HL-60 (cell line): ENCODE results near the gene VSTM2B.

Source experiments
- DNase-seq, 2 experiments: peaks; one replicate each; pipeline ENCODE4 v3.0.0-alpha.2; 2010 to 2020; ENCODE audit warnings: low read depth in 1 of 2, low spot score in 1 of 2
- H3K27ac ChIP-seq: fragments of 250-450 bp; sonication (Bioruptor Pico); replicated peaks from 2 replicates; pipeline ENCODE4 v1.5.1; 2020; ENCODE audit warnings: mild to moderate bottlenecking, moderate library complexity
- H3K27me3 ChIP-seq: fragments of 250-450 bp; sonication (Bioruptor Pico); 2 replicates; pipeline ENCODE4 v1.5.1; 2021; ENCODE audit warnings: mild to moderate bottlenecking, moderate library complexity; ENCODE audit not compliant: insufficient read depth, poor library complexity, severe bottlenecking
- H3K4me3 ChIP-seq: replicated peaks from 2 replicates; pipeline ENCODE4 v1.5.1; 2011; ENCODE audit warnings: mild to moderate bottlenecking, control low read depth, low read length; ENCODE audit not compliant: insufficient read depth
- GABPA ChIP-seq: IDR thresholded peaks from 2 replicates; pipeline ENCODE4 v1.6.1; 2012; ENCODE audit warnings: low read depth
- POLR2AphosphoS5 ChIP-seq: IDR thresholded peaks from 2 replicates; pipeline ENCODE4 v1.6.1; 2012; ENCODE audit warnings: low read depth
- SPI1 ChIP-seq: IDR thresholded peaks from 2 replicates; pipeline ENCODE4 v1.6.1; 2012; ENCODE audit warnings: low read depth, mild to moderate bottlenecking, borderline replicate concordance
- TF ChIP-seq, protein P1 (sequence below): IDR thresholded peaks from 2 replicates; pipeline ENCODE4 v1.6.1; 2012; ENCODE audit warnings: low read depth; ENCODE audit not compliant: insufficient replicate concordance
- TF ChIP-seq, protein P2 (sequence below): IDR thresholded peaks from one replicate; pipeline ENCODE4 v1.5.1; 2011; ENCODE audit warnings: low read length, control low read depth, inconsistent platforms; ENCODE audit not compliant: insufficient read depth

The VSTM2B gene

DNA sequence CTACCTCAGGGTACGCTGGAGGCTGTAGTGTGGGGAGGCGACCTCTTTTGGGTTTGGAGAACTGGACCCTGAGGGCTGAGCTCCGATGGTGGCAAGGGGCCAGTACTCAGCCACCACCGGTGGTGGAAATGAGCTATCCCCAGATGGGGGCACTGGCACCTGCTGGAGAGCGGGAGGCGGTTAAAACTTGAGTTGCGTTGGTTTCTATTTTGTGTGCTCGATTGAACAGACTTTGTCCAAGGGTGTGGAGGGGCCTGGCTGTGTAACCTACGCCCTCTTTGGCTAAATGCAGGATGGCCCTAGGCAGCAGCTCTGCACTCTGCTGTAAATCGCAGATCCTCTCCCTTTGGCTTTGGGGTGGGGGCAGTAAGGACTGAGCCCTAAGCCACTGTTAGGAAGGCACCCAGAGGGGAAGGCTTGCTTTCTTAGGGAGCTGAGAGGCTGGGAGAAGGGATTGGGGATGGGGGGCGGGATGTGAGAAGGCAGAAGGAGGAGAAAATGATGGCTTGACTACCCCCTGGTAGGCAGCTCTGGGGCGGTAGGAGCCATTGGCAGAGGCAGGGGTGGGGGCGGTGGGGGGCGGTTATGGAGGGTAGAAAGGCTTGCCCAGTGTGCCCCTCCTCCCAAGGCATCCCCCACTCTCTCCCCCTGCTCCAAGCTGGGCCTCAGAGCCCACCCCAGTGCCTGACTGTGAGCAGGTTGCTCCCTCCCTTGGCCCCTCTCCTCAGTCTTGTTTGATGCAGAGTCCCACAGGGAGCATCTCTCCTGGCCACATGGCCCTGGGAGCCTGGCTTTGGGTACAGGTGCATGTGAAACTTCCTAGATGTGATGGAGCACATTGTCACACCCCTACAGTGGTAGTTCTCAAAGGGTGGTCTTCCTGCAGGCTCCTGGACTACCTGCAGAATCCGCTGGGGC lies 5.0 kb downstream of the VSTM2B start:
- TF ChIP-seq SPI1 (no peak), GABPA (no peak), POLR2AphosphoS5 (no peak)
- TF ChIP-seq, protein P1, sequence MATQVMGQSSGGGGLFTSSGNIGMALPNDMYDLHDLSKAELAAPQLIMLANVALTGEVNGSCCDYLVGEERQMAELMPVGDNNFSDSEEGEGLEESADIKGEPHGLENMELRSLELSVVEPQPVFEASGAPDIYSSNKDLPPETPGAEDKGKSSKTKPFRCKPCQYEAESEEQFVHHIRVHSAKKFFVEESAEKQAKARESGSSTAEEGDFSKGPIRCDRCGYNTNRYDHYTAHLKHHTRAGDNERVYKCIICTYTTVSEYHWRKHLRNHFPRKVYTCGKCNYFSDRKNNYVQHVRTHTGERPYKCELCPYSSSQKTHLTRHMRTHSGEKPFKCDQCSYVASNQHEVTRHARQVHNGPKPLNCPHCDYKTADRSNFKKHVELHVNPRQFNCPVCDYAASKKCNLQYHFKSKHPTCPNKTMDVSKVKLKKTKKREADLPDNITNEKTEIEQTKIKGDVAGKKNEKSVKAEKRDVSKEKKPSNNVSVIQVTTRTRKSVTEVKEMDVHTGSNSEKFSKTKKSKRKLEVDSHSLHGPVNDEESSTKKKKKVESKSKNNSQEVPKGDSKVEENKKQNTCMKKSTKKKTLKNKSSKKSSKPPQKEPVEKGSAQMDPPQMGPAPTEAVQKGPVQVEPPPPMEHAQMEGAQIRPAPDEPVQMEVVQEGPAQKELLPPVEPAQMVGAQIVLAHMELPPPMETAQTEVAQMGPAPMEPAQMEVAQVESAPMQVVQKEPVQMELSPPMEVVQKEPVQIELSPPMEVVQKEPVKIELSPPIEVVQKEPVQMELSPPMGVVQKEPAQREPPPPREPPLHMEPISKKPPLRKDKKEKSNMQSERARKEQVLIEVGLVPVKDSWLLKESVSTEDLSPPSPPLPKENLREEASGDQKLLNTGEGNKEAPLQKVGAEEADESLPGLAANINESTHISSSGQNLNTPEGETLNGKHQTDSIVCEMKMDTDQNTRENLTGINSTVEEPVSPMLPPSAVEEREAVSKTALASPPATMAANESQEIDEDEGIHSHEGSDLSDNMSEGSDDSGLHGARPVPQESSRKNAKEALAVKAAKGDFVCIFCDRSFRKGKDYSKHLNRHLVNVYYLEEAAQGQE = no peak
- peaks cover 37% of the 10 kb centered on the region for H3K27me3 ChIP-seq
- no peak overlapping the region for H3K27ac ChIP-seq
- no peak for DNase-seq
- no peak overlapping the region for H3K4me3 ChIP-seq

DNA sequence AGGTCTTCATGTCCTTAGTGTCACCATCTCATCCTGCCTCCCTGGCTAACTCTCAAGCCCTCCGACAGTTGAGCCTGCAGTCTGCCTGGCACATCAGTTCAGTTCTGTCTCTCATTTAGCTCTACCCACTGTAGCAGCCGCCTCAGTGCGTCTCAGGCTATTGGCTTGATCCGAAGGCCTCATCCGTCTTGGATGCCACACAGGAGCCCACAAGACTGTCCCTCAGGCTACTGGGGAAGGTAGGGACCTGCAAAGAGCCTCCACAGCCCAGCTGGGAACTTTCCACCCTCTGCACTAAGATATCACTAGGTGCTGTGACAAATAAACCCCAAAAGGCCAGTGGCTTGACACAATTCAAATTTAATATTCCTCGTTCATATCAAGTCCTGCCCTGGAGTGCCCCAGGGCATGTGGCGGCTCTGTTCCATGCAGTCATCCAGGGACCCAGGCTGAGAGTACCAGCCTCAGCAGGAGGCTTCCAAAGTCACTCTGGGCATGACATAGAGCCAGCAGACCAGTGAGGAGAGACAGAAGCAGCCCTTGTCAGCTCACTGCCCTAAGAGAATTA lies 5.7 kb downstream of the VSTM2B start:
- Histone ChIP-seq H3K4me3 (no peak overlapping the region), H3K27me3 (peaks cover 33% of the 10 kb centered on the region), H3K27ac (no peak overlapping the region)
- no peak for TF ChIP-seq SPI1
- TF ChIP-seq POLR2AphosphoS5 = no peak
- TF ChIP-seq, protein P1 = no peak
- no peak for TF ChIP-seq GABPA
- TF ChIP-seq, protein P2, sequence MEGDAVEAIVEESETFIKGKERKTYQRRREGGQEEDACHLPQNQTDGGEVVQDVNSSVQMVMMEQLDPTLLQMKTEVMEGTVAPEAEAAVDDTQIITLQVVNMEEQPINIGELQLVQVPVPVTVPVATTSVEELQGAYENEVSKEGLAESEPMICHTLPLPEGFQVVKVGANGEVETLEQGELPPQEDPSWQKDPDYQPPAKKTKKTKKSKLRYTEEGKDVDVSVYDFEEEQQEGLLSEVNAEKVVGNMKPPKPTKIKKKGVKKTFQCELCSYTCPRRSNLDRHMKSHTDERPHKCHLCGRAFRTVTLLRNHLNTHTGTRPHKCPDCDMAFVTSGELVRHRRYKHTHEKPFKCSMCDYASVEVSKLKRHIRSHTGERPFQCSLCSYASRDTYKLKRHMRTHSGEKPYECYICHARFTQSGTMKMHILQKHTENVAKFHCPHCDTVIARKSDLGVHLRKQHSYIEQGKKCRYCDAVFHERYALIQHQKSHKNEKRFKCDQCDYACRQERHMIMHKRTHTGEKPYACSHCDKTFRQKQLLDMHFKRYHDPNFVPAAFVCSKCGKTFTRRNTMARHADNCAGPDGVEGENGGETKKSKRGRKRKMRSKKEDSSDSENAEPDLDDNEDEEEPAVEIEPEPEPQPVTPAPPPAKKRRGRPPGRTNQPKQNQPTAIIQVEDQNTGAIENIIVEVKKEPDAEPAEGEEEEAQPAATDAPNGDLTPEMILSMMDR = no peak
- no peak for DNase-seq

DNA sequence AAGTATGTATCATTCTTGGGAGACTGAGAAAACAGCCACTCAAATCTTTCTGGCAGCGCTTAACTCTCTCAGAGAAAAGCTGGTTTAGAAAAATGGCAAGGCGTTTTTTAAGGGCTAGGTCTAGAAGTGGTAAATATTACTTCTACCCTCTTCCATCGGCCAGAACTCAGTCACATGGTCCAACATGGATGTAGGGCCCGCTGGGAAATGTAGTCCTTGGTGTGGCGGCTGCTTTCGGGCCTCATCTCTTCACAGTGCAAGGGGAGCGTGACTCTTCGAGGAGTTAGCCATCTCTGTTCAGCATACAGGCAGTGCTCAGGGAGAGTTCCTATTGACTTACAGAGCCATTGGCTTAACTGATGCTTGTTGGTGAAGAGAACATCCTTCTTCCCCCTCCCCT lies 6.3 kb downstream of the VSTM2B start:
- no peak for DNase-seq
- no peak overlapping the region for H3K27ac ChIP-seq
- no peak overlapping the region for H3K4me3 ChIP-seq
- TF ChIP-seq, protein P2 = no peak
- TF ChIP-seq GABPA (no peak), SPI1 (no peak), POLR2AphosphoS5 (no peak)
- TF ChIP-seq, protein P1 = no peak
- H3K27me3 ChIP-seq = peaks cover 28% of the 10 kb centered on the region
